Glomerular endothelial cell (primary cell): ENCODE measurements around the gene GNG13. TPM values are rescaled to one million over a fixed set of nuclear protein-coding genes. Genes with fewer than 3 reads are reported as not detected.
"Not testable (repeated sequence)": the region's sequence is repeated elsewhere in the genome, so short reads cannot be mapped to it uniquely, and the experiment has no call there.

ENCODE experiments used
- DNase-seq: peaks from one replicate; pipeline ENCODE4 v3.0.0-alpha.2; 2011; ENCODE audit warnings: low read depth, low spot score; ENCODE audit errors: extremely low read depth
- total RNA-seq: library from RNA; depleted of rRNA; stranded (reverse); fragments of >200 nt; gene quantifications from 2 replicates; pipeline ENCODE4 v1.2.3, GENCODE V29; 2015

Gene GNG13
- total RNA-seq, 1 donor from 2014 or later = not detected

DNA sequence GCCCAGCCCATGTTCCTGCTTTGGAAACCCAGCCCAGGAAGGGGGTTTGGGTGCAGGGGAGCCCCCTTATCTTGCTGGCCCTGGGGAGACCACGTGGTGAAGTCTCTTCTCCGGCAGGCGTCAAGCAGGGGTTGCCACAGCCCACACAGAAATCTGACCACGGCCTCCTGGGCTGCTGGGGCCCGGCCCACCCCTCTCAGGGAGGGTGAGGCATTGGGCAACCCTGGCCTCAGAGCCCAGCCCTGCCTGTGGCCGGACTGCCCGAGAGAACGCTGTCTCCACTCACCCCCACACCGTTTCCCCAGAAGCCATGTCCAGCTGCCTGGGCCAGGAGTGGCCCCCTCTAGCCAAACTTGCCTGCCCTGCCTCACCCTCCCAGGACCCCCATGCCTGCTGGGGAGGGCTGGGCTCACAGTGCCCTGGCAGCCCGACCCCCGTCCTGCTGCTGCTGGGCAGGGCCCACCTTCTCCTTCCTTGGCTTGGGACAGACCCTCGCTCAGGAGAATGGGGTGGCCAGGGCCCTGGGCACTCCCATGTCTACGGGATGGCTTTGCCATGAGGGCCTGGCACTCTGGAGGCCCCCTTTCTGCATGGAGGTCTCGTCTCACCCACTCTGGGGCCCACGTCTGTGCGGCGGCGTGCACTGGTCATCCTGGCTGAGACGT, 19.1 kb downstream of the GNG13 start:
- no peak for DNase-seq

GRCh38 chr16:780296-780695, 20.2 kb downstream of the GNG13 start:
- no peak for DNase-seq

- DNase-seq = no peak
Measured at GRCh38 chr16:779561-779960, 21.0 kb downstream of the GNG13 start.

DNA sequence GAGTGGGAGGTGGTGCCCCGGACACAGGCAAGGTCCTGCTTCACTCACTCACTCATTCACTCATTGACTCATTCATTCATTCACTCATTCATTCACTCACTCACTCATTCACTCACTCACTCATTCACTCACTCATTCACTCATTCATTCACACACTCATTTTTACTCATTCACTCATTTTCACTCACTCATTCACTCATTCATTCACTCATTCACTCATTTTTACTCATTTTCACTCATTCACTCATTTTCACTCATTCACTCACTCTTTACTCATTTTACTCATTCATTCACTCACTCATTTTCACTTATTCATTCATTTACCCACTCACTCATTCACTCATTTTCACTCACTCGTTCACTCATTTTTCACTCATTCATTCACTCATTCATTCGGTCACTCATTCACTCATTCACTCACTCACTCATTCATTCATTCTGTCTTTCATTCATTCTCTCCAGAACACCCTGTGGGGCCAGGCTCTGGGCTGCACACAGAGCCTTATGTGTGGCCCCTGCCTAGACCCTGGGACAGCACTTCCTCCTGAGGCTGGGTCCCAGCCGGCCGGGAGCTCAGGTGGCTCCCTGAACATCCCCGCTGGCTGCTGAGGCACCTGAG, 21.5 kb downstream of the GNG13 start:
- no peak for DNase-seq

GRCh38 chr16:778447-778846, 22.1 kb downstream of the GNG13 start:
- no peak for DNase-seq

GRCh38 chr16:777826-778225, 22.7 kb downstream of the GNG13 start:
- no peak for DNase-seq

DNA sequence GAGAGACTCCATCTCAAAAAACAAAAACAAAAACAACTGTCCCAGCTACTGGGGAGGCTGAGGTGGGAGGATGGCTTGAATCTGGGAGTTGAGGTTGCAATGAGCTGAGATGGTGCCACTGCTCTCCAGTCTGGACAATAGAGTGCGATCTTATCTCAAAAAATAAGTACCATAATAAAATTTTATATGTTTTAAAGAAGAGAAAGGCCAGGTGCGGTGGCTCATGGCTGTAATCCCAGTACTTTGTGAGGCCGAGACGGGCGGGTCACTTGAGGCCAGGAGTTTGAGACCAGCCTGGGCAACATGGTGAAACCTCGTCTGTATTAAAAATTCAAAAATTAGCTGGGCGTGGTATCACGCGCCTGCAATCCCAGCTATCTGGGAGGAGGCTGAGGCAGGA, 23.7 kb downstream of the GNG13 start:
- DNase-seq = no peak

GRCh38 chr16:776298-776697, 24.2 kb downstream of the GNG13 start:
- not testable (repeated sequence) for DNase-seq

GRCh38 chr16:775236-775796, 25.2 kb downstream of the GNG13 start:
- no peak for DNase-seq

- no peak for DNase-seq
Measured at GRCh38 chr16:774086-775001, 26.2 kb downstream of the GNG13 start.

DNA sequence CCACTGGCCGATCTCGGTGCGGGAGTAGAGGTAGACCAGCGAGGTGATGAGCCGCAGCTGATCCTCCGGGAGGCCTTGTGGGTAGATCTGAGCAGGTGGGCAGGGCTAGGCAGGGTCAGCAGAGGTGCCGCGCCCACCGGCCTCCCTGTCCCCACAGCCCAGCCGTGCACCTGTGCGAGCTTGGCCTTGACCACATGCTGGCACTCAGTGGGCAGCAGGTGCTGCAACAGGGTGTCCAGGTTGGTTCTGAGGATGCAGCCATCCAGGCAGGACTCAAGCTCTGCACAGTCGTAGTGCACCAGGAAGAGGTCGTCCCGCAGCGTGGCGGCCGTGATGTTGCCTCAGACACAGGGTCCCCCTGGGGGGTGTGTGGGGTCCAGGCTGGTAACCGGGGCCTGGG, 27.6 kb downstream of the GNG13 start:
- DNase-seq = no peak

DNA sequence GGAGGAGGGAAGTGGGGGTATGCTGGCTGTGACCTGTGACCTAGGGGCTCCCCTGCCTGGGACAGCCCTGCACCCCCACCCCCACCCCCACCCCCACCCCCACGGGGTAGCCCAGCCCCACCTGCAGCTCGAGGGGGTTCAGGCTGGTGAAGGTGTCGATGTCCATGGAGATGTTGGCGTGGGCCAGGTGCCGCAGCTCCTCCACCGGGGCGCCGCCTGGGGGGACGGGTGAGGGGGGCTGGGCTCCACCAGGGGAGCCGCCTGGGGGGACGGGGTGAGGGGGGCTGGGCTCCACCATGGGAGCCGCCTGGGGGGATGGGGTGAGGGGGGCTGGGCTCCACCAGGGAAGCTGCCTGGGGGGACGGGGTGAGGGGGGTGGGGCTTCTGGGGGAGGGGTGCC, 30.1 kb downstream of the GNG13 start:
- no peak for DNase-seq

GRCh38 chr16:769934-770333, 30.6 kb downstream of the GNG13 start:
- DNase-seq = no peak

DNA sequence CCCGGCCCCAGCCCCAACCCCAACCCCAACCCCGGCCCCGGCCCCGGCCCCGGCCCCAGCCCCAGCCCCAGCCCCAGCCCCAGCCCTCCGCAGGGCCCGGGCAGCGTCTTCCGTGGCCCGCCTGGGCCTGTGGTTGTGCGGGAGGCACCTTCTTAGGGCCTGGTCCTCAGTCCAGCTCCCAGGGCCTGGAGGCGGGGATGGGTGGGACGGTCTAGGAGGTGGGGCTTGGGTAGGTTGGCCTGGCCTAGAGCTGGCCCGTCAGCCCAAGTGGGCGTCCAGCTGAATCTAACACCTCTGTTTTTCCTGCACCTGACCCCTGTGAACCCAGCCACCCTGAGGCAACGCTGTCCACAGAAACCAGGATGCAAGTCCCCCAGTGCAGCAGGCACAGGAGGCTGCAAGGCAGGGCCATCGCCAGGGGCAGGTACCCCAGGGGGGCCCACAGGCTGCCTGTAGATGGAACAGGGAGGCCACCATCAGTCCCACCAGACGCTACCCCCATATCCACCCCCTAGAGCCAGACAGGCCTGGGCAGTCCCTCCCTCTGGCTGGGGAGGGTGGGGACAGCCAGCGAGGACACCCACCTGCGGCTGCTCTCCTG, 31.2 kb downstream of the GNG13 start:
- DNase-seq = no peak

- no peak for DNase-seq
Measured at GRCh38 chr16:768428-768827, 32.1 kb downstream of the GNG13 start.

DNA sequence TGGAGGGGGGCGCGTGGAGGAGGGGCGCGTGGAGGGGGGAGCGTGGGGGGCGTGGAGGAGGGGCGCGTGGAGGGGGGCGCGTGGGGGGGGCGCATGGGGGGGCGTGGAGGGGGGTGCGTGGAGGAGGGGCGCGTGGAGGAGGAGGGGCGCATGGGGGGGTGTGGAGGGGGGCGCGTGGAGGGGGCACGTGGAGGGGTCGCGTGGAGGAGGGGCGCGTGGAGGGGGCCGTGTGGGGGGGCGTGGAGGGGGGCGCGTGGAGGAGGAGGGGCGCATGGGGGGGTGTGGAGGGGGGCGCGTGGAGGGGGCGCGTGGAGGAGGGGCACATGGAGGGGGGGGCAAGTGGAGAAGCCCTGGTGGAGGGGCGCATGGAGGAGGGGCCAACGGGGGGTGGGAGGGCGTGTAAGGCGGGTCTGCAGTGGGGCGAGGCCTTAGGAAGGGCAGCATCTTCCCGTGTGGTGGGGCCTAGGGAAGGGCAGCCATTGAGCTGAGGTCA, 32.7 kb downstream of the GNG13 start:
- DNase-seq = no peak

DNA sequence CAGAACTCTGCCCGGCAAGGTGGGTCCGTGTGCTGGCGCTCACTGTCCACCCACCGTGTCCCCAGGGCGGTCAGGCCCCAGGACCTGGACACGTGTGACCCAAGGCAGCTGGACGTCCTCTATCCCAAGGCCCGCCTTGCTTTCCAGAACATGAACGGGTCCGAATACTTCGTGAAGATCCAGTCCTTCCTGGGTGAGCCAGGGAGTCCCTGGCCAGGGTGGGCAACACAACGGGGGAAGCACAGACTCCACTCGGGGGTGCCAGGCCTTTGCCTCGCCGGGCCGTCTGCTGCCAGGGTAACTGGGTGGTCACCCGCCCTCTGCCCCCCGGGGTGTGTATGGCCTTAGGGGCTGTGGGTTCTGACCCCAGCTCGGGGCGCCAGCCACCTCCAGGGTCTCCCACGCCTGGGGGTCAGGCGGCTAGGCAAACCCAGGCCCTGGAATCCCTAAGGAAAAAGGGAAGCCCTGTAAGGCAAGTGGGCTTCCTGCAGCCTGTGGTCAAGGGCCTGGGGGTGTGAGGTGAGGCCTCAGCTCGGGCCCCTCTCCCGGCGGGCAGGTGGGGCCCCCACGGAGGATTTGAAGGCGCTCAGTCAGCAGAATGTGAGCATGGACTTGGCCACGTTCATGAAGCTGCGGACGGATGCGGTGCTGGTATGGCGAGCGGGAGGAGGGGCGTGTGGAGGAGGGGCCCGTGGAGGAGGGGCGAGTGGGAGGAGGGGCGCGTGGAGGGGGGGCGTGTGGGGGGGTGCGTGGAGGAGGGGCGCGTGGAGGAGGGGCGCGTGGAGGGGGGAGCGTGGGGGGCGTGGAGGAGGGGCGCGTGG, 33.5 kb downstream of the GNG13 start:
- no peak for DNase-seq

GRCh38 chr16:766008-766819, 34.3 kb downstream of the GNG13 start:
- DNase-seq = no peak

- no peak for DNase-seq
Measured at GRCh38 chr16:765488-765865, 35.1 kb downstream of the GNG13 start.
